Osteocyte (in vitro differentiated cells): ENCODE data around the gene MROH2A. TPM values are rescaled to one million over a fixed set of nuclear protein-coding genes. Genes with fewer than 3 reads are reported as not detected.
A peak's percentile ranks its signal among the peaks of the same experiment; 100 is the strongest.
"Not testable (repeated sequence)": the region's sequence is repeated elsewhere in the genome, so short reads cannot be mapped to it uniquely, and the experiment has no call there.

Source experiments
- DNase-seq: peaks from one replicate; pipeline ENCODE4 v3.0.0; 2021; ENCODE audit warnings: mixed read lengths; ENCODE audit not compliant: unreplicated experiment; ENCODE audit errors: extremely low spot score
- H3K27ac Mint-ChIP-seq: one replicate; pipeline ENCODE4 v1.8.0; 2021; ENCODE audit warnings: mild to moderate bottlenecking, mixed read lengths; ENCODE audit not compliant: unreplicated experiment
- H3K27me3 Mint-ChIP-seq: one replicate; pipeline ENCODE4 v1.8.0; 2021; ENCODE audit warnings: mixed read lengths; ENCODE audit not compliant: unreplicated experiment
- H3K36me3 Mint-ChIP-seq: one replicate; pipeline ENCODE4 v1.8.0; 2021; ENCODE audit warnings: mixed read lengths; ENCODE audit not compliant: unreplicated experiment
- H3K4me1 Mint-ChIP-seq: one replicate; pipeline ENCODE4 v1.8.0; 2021; ENCODE audit warnings: mixed read lengths; ENCODE audit not compliant: unreplicated experiment
- H3K4me3 Mint-ChIP-seq: one replicate; pipeline ENCODE4 v1.8.0; 2021; ENCODE audit warnings: mild to moderate bottlenecking, moderate library complexity, mixed read lengths; ENCODE audit not compliant: unreplicated experiment
- H3K9me3 Mint-ChIP-seq: one replicate; pipeline ENCODE4 v1.8.0; 2021; ENCODE audit warnings: mixed read lengths; ENCODE audit not compliant: unreplicated experiment
- CTCF ChIP-seq: fragments of 200-600 bp; sonication (generic); IDR thresholded peaks from 2 replicates; pipeline ENCODE4 v1.5.0; 2021; ENCODE audit warnings: antibody characterized with exemption, mild to moderate bottlenecking, moderate library complexity
- total RNA-seq: library from RNA; stranded (reverse); gene quantifications from 2 replicates; pipeline ENCODE4 v1.2.1, GENCODE V29; 2021

The MROH2A gene
- total RNA-seq, 1 donor from 2014 or later = not detected

- Mint-ChIP-seq H3K4me1 (peaks cover 11% of the 10 kb centered on the region), H3K27me3 (peaks cover 17% of the 10 kb centered on the region), H3K27ac (no peak overlapping the region), H3K36me3 (peaks cover 23% of the 10 kb centered on the region), H3K9me3 (peaks cover 32% of the 10 kb centered on the region), H3K4me3 (no peak overlapping the region)
- TF ChIP-seq CTCF = no peak
- peak; percentile 64 for DNase-seq
These were observed 88.3 kb downstream of the MROH2A start for GRCh38 chr2:233866479-233866878.

- Mint-ChIP-seq H3K27ac (peak within 1 kb of the TSS; percentile 72), H3K36me3 (peaks cover 21% of the 10 kb centered on the region), H3K9me3 (peaks cover 32% of the 10 kb centered on the region), H3K4me1 (peaks cover 11% of the 10 kb centered on the region), H3K4me3 (peak within 1 kb of the TSS; percentile 84), H3K27me3 (peaks cover 30% of the 10 kb centered on the region)
- DNase-seq = no peak
- TF ChIP-seq CTCF = no peak
These were observed 89.9 kb downstream of the MROH2A start, which contains the start of gene MSL3B for GRCh38 chr2:233867993-233868532. Gene MSL3B (minus strand): TSS chr2:233868386.

- no peak for TF ChIP-seq CTCF
- no peak for DNase-seq
- peaks cover 52% of the 10 kb centered on the region for H3K27me3 Mint-ChIP-seq
- peaks cover 29% of the 10 kb centered on the region for H3K9me3 Mint-ChIP-seq
- H3K27ac Mint-ChIP-seq = no peak overlapping the region
- peaks cover 18% of the 10 kb centered on the region for H3K36me3 Mint-ChIP-seq
- H3K4me3 Mint-ChIP-seq = no peak overlapping the region
- H3K4me1 Mint-ChIP-seq = peaks cover 11% of the 10 kb centered on the region
These were observed 93.3 kb downstream of the MROH2A start for GRCh38 chr2:233871432-233871831.

GRCh38 chr2:233872125-233872524 is 94.0 kb downstream of the MROH2A start:
- not testable (repeated sequence) for H3K27ac Mint-ChIP-seq, H3K4me1 Mint-ChIP-seq, DNase-seq, H3K4me3 Mint-ChIP-seq
- H3K36me3 Mint-ChIP-seq = peaks cover 12% of the 10 kb centered on the region
- peaks cover 57% of the 10 kb centered on the region for H3K27me3 Mint-ChIP-seq
- peaks cover 29% of the 10 kb centered on the region for H3K9me3 Mint-ChIP-seq

- Mint-ChIP-seq H3K27ac (no peak overlapping the region), H3K36me3 (no peaks in the 10 kb centered on the region), H3K4me3 (no peak overlapping the region), H3K9me3 (peaks cover 32% of the 10 kb centered on the region), H3K27me3 (peaks cover 39% of the 10 kb centered on the region), H3K4me1 (no peaks in the 10 kb centered on the region)
- DNase-seq = no peak
- TF ChIP-seq CTCF = no peak
These were observed 104.2 kb downstream of the MROH2A start for GRCh38 chr2:233882353-233882752.

Other genes with a start within 250 kb of the MROH2A start
- 36.4 and 40.6 TPM in 2 replicates for gene USP40, start 211.5 kb upstream of the MROH2A start, total RNA-seq
- gene UGT1A8, start 160.7 kb upstream of the MROH2A start, total RNA-seq = not detected in 2 replicates
- not detected in 2 replicates for gene UGT1A10, start 141.9 kb upstream of the MROH2A start, total RNA-seq
- gene UGT1A9, start 106.4 kb upstream of the MROH2A start, total RNA-seq = not detected in 2 replicates
- not detected in 2 replicates for gene UGT1A7, start 96.4 kb upstream of the MROH2A start, total RNA-seq
- not detected in 2 replicates for gene UGT1A6, start 85.4 kb upstream of the MROH2A start, total RNA-seq
- not detected in 2 replicates for gene UGT1A5, start 65.4 kb upstream of the MROH2A start, total RNA-seq
- gene UGT1A4, start 59.6 kb upstream of the MROH2A start, total RNA-seq = not detected in 2 replicates
- not detected in 2 replicates for gene UGT1A3, start 49.3 kb upstream of the MROH2A start, total RNA-seq
- gene UGT1A1, start 18.1 kb upstream of the MROH2A start, total RNA-seq = not detected in 2 replicates
- 7.7 and 7.9 TPM in 2 replicates for gene HJURP, start 76.2 kb downstream of the MROH2A start, total RNA-seq
- gene TRPM8, start 139.0 kb downstream of the MROH2A start, total RNA-seq = not detected in 2 replicates